Mammary epithelial cell (primary cell): ENCODE results near the gene TMEM205.

Experiments
- EZH2 ChIP-seq: IDR thresholded peaks from 2 replicates; pipeline ENCODE4 v1.6.1; 2012; ENCODE audit warnings: low read length, inconsistent platforms, borderline replicate concordance
- TF ChIP-seq, protein P1 (sequence below), 2 donors: IDR thresholded peaks in 1 of 2; conservative IDR thresholded peaks in 1 of 2; 2 replicates each; pipeline ENCODE4 v1.5.1; 2011 to 2012; ENCODE audit warnings: inconsistent platforms in 2 of 2, low read length in 2 of 2, mild to moderate bottlenecking in 2 of 2, control low read depth in 1 of 2, low read depth in 1 of 2; ENCODE audit not compliant: insufficient read depth in 1 of 2; ENCODE audit errors: extremely low read depth in 1 of 2

DNA sequence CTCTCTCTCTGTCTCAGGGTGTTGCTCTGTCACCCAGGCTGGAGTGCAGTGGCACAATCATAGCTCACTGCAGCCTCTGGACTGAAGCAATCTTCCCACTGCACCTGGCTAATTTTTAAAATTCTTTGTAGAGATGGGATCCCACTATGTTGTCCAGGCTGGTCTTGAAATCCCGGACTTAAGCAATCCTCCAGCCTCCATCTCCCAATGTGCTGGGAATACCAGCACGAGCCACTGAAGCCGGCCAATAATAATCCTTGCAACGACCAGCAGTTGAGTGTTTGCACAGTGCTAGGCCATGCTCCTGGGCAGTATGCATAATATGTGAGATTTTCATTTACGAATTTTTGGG is 38.7 kb upstream of the TMEM205 start:
- no peak for TF ChIP-seq EZH2
- TF ChIP-seq, protein P1, sequence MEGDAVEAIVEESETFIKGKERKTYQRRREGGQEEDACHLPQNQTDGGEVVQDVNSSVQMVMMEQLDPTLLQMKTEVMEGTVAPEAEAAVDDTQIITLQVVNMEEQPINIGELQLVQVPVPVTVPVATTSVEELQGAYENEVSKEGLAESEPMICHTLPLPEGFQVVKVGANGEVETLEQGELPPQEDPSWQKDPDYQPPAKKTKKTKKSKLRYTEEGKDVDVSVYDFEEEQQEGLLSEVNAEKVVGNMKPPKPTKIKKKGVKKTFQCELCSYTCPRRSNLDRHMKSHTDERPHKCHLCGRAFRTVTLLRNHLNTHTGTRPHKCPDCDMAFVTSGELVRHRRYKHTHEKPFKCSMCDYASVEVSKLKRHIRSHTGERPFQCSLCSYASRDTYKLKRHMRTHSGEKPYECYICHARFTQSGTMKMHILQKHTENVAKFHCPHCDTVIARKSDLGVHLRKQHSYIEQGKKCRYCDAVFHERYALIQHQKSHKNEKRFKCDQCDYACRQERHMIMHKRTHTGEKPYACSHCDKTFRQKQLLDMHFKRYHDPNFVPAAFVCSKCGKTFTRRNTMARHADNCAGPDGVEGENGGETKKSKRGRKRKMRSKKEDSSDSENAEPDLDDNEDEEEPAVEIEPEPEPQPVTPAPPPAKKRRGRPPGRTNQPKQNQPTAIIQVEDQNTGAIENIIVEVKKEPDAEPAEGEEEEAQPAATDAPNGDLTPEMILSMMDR (conservative IDR thresholded peaks at IDR 0.05 in 1 of 2, IDR thresholded peaks at IDR 0.05 in 1 of 2; ENCODE audit: extremely low read depth in 1 of 2, insufficient read depth in 1 of 2, low read depth in 1 of 2, low read length in 2 of 2) = no peak
